SH-SY5Y (cell line): ENCODE results near the gene WNT2.

Source experiments
- GATA2 ChIP-seq: IDR thresholded peaks from 2 replicates; pipeline ENCODE4 v1.6.1; 2011; ENCODE audit warnings: mild to moderate bottlenecking, low read depth, low read length
- GATA3 ChIP-seq: IDR thresholded peaks from 2 replicates; pipeline ENCODE4 v1.6.1; 2011; ENCODE audit warnings: low read depth, mild to moderate bottlenecking, low read length, moderate library complexity

Gene WNT2

DNA sequence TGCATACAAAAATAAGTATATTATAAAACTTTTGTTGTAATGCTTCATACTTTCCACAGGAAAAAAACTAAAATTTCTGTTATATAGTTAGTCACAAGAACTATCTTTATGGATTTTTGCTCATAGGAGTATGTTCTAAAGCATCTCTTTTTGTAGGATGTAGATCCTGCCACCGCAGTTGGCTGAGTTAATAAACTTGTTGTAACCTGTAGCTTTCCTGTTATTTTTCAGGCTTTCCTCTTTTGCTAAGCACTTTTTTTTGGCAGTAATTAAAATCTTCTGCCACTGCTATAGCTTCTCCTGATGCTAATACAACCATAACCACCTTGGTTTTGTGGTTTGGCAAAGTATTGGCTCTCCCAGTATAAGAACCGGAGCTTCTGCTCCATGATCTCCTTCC lies 60.3 kb downstream of the WNT2 start:
- TF ChIP-seq GATA2: no peak
- TF ChIP-seq GATA3: no peak

DNA sequence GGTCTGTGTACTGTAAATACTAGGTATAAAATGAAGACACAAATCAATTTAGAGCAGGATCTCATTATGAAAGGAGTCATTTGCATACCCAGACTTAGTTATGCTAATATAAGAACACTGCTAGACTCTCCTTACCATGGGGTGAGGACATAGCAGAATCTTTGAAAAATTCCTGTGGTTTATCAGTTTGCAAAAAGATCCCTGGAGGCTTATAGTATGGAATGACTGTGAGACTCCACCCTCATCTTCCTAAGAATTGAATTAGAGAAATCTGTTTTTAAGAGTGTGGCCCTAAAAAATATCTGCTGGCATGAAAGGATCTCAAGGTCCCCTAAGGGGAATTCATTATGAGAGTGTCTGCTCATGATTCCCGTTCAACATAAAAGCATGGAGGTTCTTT lies 63.2 kb downstream of the WNT2 start:
- TF ChIP-seq GATA3 (no peak), GATA2 (no peak)

DNA sequence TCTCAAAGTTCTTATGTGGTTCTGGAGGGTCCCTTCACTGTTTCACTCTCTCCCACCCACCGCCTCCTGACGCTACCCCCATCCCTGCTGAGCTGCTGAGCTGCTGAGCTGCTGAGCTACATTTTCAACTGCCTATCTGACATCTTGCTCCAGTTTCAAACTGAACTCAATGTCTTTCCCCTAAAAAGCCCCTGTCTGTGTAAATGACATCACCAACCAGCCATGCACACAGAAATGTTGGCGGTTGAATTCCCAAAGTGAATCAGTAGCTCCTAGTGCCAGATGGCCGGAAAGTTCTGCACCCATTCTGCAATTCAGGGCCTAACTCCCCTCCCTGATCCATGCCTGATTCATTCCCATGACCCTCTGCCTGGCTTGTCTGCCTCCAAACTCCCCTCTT lies 71.2 kb downstream of the WNT2 start:
- TF ChIP-seq GATA3 (no peak), GATA2 (no peak)

DNA sequence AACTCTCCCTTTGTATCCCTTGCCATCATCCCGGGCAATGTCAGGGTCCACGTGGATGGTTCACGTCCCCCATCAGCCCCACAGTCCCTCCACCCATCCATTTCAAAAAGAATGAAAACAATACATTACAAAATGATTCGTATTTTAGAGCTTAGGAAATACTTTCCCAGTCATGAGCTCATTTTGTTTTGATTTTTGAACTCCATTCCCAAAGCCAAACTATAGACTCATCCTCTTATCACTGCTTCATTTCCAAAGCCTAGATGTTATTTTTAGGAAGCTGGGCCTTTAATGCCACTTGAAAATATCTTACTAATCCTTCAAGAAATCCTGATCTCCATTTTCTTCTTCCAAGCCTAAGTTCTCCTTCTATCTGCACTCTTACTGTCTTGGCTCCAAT lies 72.1 kb downstream of the WNT2 start:
- no peak for TF ChIP-seq GATA3
- no peak for TF ChIP-seq GATA2

DNA sequence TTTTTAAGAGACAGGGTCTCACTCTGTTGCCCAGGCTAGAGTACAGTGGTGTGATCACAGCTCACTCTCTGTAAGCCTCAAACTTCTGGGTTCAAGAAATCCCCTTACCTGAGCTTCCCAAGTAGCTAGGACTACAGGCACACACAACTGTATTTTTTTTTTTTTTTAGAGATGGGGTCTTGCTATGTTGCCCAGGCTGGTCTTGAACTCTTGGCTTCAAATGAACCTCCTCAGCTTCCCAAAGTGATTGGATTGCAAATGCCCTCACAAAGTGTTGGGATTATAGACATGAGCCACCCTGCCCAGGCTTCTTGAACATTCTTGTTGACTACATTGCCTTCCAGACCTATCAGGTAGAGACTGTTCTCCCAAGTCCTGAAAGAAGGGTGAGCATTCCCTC lies 72.6 kb downstream of the WNT2 start:
- TF ChIP-seq GATA3: no peak
- no peak for TF ChIP-seq GATA2

DNA sequence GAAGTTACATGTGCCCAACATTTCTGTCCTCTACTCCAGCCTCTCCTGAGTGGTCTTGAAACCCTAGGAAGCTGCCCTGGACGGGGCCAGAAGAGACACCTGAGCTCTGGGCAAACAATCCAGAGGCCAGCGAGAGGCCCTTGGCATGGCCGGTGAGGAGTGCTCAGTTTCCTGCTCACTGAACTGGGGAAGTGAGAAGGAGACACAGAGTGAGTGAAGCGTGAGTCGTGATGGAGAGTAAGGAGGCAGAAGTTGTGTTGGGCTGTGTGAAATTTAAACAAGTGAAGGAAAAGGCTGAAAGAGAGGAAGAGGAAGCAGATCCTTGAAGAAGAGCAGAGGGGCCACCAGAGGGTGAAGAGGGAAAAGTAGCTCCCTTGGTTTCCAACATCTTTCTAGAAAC lies 73.2 kb downstream of the WNT2 start:
- TF ChIP-seq GATA3 (no peak), GATA2 (no peak)

DNA sequence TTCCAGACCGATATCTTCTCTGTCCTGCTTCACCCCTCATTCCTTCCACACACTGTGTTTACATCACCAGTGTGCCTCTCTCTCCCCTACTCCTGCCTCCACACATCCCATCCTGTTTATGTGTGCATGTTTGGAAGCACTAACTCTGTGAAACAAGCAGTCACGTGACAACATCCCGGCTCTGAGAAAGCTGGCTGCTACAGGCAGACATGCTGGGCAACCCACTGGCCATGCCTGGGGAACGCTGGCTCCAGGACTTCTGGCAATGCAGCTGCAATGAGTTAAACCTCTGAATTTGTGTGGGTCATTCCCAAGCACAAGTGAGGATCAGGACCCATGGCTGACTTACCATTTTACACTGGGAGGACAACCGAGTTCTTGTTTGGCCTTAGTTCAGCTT lies 74.0 kb downstream of the WNT2 start:
- TF ChIP-seq GATA3 (no peak), GATA2 (no peak)

DNA sequence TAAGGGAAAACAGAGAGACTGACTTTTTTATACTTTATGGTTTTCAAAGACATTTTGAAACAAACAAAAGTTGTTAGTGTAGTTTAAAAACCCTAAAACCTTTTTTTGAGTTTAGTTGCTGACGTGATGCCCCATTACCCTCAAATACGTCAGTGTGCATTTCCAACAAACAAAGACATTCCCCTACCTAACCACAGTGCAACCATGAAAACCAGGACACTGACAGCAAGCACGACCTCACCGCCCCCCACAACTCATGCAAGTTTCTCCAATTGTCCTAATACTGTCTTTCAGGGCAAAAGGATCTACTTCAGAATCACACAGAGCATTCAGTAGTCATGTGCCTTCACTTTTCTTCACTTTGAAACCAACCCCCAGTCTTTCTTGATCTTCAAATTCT lies 75.0 kb downstream of the WNT2 start:
- no peak for TF ChIP-seq GATA3
- TF ChIP-seq GATA2: no peak

DNA sequence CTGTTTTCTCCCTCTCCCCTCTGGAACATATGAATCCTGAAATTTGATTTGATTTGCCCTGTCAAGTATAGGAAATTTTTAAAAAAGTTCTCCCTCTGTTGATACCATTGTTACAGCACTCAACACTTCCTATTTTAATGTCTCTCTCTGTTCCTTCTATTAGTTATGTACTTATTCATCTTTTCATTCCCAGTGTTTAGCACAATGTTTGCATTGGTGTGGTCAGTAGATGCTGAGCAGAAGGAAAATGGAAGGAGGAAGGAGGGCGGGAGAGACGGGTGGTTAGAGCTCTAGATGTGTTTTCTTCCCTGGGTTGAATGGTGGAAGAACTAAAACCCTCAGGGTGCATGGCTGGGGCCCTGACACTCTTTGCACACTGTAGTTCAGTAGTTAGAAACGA lies 79.5 kb downstream of the WNT2 start:
- TF ChIP-seq GATA3 (no peak), GATA2 (no peak)

DNA sequence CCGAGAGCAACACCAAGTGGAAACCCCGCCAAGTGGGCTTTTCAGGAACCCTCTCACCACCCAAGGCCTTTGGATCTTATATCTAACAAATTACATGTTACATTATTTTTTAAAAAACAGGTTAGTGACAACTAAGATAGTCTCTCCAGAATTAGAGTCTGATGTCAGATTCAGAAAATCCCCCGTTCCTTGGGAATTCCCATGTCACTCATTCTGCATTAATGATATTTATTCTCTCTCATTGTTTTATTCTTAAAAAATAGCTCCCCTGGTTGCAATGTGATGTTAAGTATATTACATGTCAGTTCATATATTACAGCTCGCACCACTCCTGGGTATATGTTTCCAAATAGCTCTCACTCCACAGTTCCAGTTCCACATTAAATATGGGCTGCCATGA lies 81.8 kb downstream of the WNT2 start:
- TF ChIP-seq GATA3 (no peak), GATA2 (no peak)

DNA sequence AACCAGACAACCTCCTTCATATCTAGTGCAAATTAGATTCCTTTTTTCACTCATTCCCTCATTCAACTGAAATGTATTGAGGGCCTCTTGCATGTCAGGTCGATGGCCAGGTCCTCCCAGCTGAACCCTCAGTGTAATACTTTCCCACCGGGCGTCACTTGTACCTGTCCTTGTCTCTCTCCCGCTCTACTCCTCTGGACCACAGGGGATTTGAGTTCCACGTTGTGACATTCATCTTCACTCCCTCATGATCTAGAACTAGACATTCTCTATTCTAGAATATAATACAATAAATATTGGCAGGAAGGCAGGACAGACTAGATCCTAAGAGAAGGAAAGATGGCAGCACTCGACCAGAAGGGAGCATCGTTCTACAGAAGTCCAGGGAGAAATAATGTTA lies 83.9 kb downstream of the WNT2 start:
- no peak for TF ChIP-seq GATA2
- no peak for TF ChIP-seq GATA3

DNA sequence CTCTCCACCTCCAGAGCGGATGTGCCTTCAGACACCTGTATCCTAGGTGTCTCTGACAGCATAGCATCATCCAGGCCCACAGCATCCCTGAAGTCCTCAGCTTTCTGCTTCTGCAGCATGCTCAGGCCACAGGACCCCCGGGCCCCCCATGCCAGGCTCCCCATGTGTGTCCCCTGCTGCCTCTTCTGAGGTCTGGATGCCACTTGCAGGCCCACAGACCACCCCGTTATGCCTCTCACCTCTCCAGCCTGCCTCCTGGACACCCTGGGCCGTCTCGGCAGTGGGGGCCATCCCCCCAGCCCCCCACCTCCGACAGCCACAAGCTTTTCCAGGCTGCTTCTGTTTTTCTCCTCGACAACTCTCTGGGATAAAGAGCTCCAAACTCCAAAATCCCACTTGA lies 84.4 kb downstream of the WNT2 start:
- TF ChIP-seq GATA3: no peak
- TF ChIP-seq GATA2: no peak

DNA sequence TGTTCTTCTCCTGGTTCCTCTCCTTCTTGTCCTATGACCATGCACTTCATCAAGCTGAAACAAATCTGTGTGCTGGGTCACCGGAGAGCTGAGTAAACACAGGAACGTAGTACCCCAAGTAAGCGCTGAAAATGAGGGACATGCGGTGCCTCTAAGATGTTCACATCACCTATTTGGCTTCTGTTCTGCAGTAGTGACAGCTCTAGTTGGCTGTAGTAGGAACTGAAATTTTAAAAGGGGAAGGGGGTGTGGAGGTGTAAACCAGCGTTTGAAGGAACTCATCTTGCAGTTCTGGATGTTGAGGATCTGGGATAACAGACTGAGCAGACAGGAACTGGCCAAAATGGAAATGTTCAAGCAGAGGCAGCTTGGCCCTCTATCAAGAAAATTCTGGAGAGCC lies 85.2 kb downstream of the WNT2 start:
- no peak for TF ChIP-seq GATA3

DNA sequence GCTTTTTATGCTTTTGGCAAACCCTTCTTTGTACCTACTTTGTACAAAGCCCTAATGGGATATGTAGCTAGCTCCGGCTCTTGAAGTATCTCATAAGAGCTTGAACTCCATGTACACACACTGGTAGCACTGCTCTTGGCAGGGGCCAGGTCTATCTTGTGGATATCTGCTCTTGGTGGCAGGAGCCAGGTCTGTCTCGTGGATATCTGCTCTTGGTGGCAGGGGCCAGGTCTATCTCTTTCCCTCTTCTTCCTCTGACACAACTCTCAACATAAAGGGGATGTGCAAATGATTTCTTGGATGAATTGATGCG lies 91.9 kb downstream of the WNT2 start:
- TF ChIP-seq GATA2 (no peak), GATA3 (no peak)

DNA sequence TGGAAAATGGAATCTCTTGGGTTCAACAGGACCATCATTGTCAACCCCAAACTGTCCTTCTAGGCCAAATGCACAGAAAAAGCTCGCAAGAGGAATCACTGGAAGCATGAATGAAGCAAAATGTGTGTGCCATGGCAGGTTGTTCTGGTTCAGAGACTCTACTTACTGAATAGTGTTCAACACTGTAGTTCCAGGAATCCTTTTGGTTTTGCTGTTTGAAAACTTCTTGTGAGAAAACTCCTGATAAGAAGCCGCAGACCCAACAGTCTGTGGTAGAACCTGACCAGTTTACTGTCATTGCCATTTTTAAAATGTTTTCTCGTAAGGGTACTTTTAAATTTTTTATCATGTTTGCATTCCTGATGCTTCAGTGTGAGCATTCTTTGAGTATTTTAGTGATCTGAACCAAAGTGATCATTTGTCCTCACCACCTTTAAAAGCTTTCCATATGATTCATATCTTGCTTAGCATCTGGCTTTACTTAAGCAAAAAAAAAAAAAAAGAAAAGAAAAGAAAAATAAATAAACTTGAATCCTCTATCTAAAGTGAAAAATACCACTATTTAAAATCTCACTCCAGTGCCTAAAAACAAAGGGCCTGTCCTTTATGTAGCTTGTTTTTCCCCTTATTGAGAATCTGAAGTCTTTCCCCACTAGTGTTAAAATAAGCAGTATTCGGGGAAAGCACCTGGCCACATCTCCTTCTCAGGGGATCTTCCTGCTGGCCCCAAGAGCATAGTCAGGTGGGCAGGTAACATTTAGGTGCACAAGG lies 92.4 kb downstream of the WNT2 start:
- TF ChIP-seq GATA3: no peak
- no peak for TF ChIP-seq GATA2

DNA sequence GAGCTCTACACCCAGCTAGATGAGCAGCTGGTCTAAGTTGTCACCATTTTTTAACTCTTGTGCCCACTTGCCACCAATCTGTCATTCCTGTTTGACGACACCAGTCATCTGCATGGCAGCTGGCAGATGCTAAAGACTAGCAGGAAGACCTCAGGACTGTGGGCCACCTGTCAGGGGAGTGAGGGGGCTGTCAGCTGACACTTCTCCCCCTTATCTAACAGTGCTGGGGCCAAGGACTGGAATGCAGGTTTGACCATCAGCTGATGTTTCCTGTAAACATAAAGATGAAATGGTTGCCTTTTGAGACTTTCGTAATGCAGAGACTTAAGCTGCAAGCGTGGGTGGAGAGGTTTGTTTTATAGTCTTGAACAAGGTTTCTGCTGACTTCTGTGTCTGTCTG lies 93.5 kb downstream of the WNT2 start:
- no peak for TF ChIP-seq GATA3
- no peak for TF ChIP-seq GATA2
